H1 (cell line): ENCODE data around the gene CHRNA4. TPM values are rescaled to one million over a fixed set of nuclear protein-coding genes. Genes with fewer than 3 reads are reported as not detected.

ENCODE experiments used
- CHD1 ChIP-seq: IDR thresholded peaks from 2 replicates; pipeline ENCODE4 v1.6.1; 2012; ENCODE audit warnings: low read depth, low read length, improper control_type of control experiment
- CREB1 ChIP-seq: IDR thresholded peaks from 2 replicates; pipeline ENCODE4 v1.6.1; 2012; ENCODE audit warnings: inconsistent platforms
- MAFK ChIP-seq: IDR thresholded peaks from 2 replicates; pipeline ENCODE4 v1.6.1; 2012; ENCODE audit warnings: low read depth, mild to moderate bottlenecking, improper control_type of control experiment, low read length
- NRF1 ChIP-seq: IDR thresholded peaks from 2 replicates; pipeline ENCODE4 v1.6.1; 2011; ENCODE audit warnings: mild to moderate bottlenecking, low read depth, low read length, improper control_type of control experiment
- POU5F1 ChIP-seq: IDR thresholded peaks from 2 replicates; pipeline ENCODE4 v1.6.1; 2011; ENCODE audit warnings: low read depth, mild to moderate bottlenecking, low read length, moderate library complexity
- RFX5 ChIP-seq: IDR thresholded peaks from 2 replicates; pipeline ENCODE4 v1.6.1; 2011; ENCODE audit warnings: low read depth, low read length, improper control_type of control experiment, borderline replicate concordance
- polyA plus RNA-seq, 7 experiments: library from polyadenylated mRNA; depleted of rRNA in 3 of 7; stranded (reverse) in 5 of 7; unstranded in 2 of 7; fragments of >200 nt in 5 of 7; fragments of 200-250 nt in 2 of 7; gene quantifications; 1 replicate in 5 of 7; 2 replicates in 1 of 7; 4 replicates in 1 of 7; pipeline versions ENCODE4 v1.2.1 to v1.2.3, GENCODE V29; 2011 to 2013; ENCODE audit warnings: missing spikeins in 2 of 7, mixed read lengths in 2 of 7
- total RNA-seq: library from RNA; stranded (reverse); fragmentation: NEBNext Ultra II Directional; extraction: Animal tissue kit (Norgen Biotek cat#: 25700); gene quantifications from 2 replicates; pipeline ENCODE4 v1.2.1, GENCODE V29; 2021
- TF ChIP-seq, protein P1 (sequence below): IDR thresholded peaks from 2 replicates; pipeline ENCODE4 v1.6.1; 2011; ENCODE audit warnings: low read depth, mild to moderate bottlenecking, low read length; ENCODE audit not compliant: insufficient read depth

Gene CHRNA4
- total and polyA plus RNA-seq, 2 of the 8 experiments (the other 6 are each of a cell fraction or from before 2014, with no cell fraction given), result 4.3 to 5.7 TPM

DNA sequence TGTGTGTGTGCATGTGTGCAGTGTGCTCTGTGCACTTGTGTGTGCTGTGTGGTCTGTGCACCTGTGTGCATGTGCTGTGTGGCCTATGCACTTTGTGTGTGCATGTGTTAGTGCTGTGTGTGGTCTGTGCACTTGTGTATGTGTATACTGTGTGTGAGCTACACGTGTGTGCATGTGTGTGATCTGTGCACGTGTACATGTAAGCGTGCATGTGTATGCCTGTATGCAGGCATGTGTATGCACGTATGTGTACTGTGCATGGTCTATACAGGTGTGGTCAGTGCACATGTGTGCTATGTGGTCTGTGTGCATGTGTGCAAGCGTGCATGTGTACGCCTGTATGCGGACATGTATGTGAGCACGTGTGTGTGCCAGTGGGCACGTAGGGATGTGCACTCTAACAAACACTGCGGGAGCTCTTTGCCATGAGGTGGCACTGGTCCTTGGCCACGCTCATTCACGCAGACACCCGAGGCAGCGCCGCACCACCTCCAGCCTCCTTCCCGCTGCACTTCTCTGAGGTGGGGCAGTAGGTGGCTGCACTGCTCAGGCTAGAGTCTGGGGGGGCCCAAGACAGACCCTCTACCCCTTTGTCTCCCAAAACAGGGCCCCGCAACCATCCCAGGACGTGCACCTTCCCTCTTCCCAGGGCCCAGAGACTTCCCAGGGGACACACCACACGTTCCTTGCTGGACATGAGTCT lies 42.4 kb upstream of the CHRNA4 start (continued):
- TF ChIP-seq, protein P1, sequence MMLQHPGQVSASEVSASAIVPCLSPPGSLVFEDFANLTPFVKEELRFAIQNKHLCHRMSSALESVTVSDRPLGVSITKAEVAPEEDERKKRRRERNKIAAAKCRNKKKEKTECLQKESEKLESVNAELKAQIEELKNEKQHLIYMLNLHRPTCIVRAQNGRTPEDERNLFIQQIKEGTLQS, result no peak
- TF ChIP-seq CHD1, result no peak
- no peak for TF ChIP-seq NRF1
- no peak for TF ChIP-seq MAFK
- TF ChIP-seq RFX5, result no peak
- no peak for TF ChIP-seq POU5F1
- no peak for TF ChIP-seq CREB1
